Naive B cell (primary cell): ENCODE measurements around the gene CCDC18. TPM values are rescaled to one million over a fixed set of nuclear protein-coding genes. Genes with fewer than 3 reads are reported as not detected.
"Not testable (repeated sequence)": the region's sequence is repeated elsewhere in the genome, so short reads cannot be mapped to it uniquely, and the experiment has no call there.

ENCODE experiments used
- ATAC-seq, 2 donors: fragments of 150-1000 bp; cut with Tn5 transposase; 2 replicates each; pipeline ENCODE4 v1.10.0; 2021; ENCODE audit warnings: low read depth in 2 of 2, mild to moderate bottlenecking in 2 of 2, moderate library complexity in 2 of 2
- DNase-seq: peaks from one replicate; pipeline ENCODE4 v3.0.0; 2022
- H3K27ac Mint-ChIP-seq, 6 donors: one replicate each; pipeline ENCODE4 v1.8.0; 2020 to 2022; ENCODE audit warnings: mild to moderate bottlenecking in 6 of 6, mixed read lengths in 6 of 6, moderate library complexity in 5 of 6, inconsistent platforms in 2 of 6
- H3K27me3 Mint-ChIP-seq, 3 donors: one replicate each; pipeline ENCODE4 v1.8.0; 2021 to 2022; ENCODE audit warnings: mixed read lengths in 3 of 3, mild to moderate bottlenecking in 1 of 3
- H3K36me3 Mint-ChIP-seq, 2 donors: one replicate each; pipeline ENCODE4 v1.8.0; 2020 to 2022; ENCODE audit warnings: mixed read lengths in 2 of 2, inconsistent platforms in 1 of 2, mild to moderate bottlenecking in 1 of 2
- H3K4me1 Mint-ChIP-seq, 3 donors: one replicate each; pipeline ENCODE4 v1.8.0; 2020 to 2022; ENCODE audit warnings: mixed read lengths in 3 of 3, inconsistent platforms in 1 of 3, mild to moderate bottlenecking in 1 of 3, moderate library complexity in 1 of 3
- H3K4me3 Mint-ChIP-seq, 8 donors: one replicate each; pipeline ENCODE4 v1.8.0; 2020 to 2022; ENCODE audit warnings: mild to moderate bottlenecking in 8 of 8, mixed read lengths in 8 of 8, moderate library complexity in 8 of 8, inconsistent platforms in 2 of 8
- H3K9me3 Mint-ChIP-seq, 7 donors: one replicate each; pipeline ENCODE4 v1.8.0; 2020 to 2022; ENCODE audit warnings: mixed read lengths in 7 of 7, mild to moderate bottlenecking in 5 of 7, inconsistent platforms in 2 of 7, moderate library complexity in 1 of 7
- polyA plus RNA-seq, 6 donors: library from polyadenylated mRNA; unstranded; fragments of 300-500 nt; fragmentation: Illumina TruSeq; gene quantifications; one replicate each; pipeline ENCODE4 v1.2.3, GENCODE V29; 2021; ENCODE audit warnings: low read depth in 6 of 6

The CCDC18 gene
- polyA plus RNA-seq, 6 donors from 2014 or later, result 4.9 to 14.0 (median 6.3) TPM

GRCh38 chr1:93221913-93222312, 41.4 kb downstream of the CCDC18 start:
- ATAC-seq, result no peak
- Mint-ChIP-seq H3K4me1 (peaks cover 16 to 36% (median 27%) of the 10 kb centered on the region in 3 donors), H3K4me3 (no peak overlapping the region), H3K9me3 (peaks cover 0 to 3% (median 0%) of the 10 kb centered on the region in 7 donors), H3K27me3 (no peaks in the 10 kb centered on the region), H3K36me3 (peaks cover 0 to 4% of the 10 kb centered on the region in 2 donors), H3K27ac (peak overlapping the region in 1 of 6 donors; percentile 38)
- no peak for DNase-seq

- DNase-seq (no peak), ATAC-seq (no peak)
- Mint-ChIP-seq H3K4me3 (no peak overlapping the region), H3K27me3 (no peaks in the 10 kb centered on the region), H3K4me1 (peaks cover 16 to 36% (median 27%) of the 10 kb centered on the region in 3 donors), H3K9me3 (peaks cover 0 to 3% (median 0%) of the 10 kb centered on the region in 7 donors), H3K27ac (no peak overlapping the region), H3K36me3 (no peaks in the 10 kb centered on the region)
Observed at GRCh38 chr1:93223023-93223675, 42.6 kb downstream of the CCDC18 start.

GRCh38 chr1:93235261-93235660, 54.7 kb downstream of the CCDC18 start:
- peaks cover 0 to 8% (median 0%) of the 10 kb centered on the region in 3 donors for H3K4me1 Mint-ChIP-seq

DNA sequence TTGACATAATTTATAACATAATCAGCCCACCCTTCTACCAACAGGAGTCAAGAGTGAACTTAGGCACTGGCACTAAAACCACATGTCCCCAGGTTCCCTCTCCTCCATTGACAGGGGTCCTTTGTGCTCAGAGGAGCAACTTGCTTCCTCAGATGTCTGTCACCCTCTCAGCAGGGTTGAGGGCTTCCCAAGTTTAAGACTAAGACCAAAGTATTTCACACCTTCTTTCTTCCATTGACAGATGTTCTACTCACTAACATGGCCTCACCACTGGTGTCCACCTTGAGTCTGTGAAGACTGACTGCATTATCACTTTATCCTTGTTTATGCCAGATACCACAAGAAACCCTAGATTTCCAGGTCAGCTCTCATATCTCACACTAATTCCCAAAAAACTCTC, 56.5 kb downstream of the CCDC18 start:
- Mint-ChIP-seq H3K36me3 (peaks cover 37% of the 10 kb centered on the region in 2 donors), H3K4me1 (peaks cover 0 to 8% (median 0%) of the 10 kb centered on the region in 3 donors), H3K9me3 (peaks cover 0 to 7% (median 4%) of the 10 kb centered on the region in 7 donors), H3K27ac (peak overlapping the region in 1 of 6 donors; percentile 46), H3K27me3 (no peaks in the 10 kb centered on the region), H3K4me3 (no peak overlapping the region)
- no peak for DNase-seq
- no peak for ATAC-seq

More at GRCh38 chr1:93235261-93235660, 54.7 kb downstream of the CCDC18 start:
- Mint-ChIP-seq H3K27ac (peak overlapping the region in 3 of 6 donors; percentile 51 to 78 (median 58)), H3K36me3 (peaks cover 36 to 41% of the 10 kb centered on the region in 2 donors), H3K4me3 (no peak overlapping the region), H3K9me3 (peaks cover 0 to 8% (median 5%) of the 10 kb centered on the region in 7 donors), H3K27me3 (no peaks in the 10 kb centered on the region)
- DNase-seq (no peak), ATAC-seq (no peak)

DNA sequence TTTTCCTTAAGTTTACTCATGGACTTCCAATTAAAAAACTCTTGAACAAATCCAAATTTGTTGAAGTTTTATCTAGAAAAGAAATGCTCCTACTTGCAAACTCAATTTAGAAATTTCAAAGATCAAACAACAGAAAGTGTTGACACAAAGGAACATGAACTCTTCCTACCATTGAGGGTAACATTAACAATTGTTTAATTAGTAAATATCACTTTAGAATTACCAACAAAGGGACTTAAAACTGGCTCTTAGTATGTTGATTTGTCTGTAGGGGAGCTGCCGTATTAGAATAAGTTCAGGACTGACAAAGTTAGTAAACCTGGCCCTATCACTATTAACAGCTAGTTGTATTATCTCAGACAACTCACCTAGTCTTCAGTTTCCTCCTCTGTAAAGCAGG, 57.9 kb downstream of the CCDC18 start:
- Mint-ChIP-seq H3K36me3 (peaks cover 46 to 47% of the 10 kb centered on the region in 2 donors), H3K4me1 (peaks cover 0 to 8% (median 0%) of the 10 kb centered on the region in 3 donors), H3K9me3 (peaks cover 4 to 19% (median 15%) of the 10 kb centered on the region in 7 donors), H3K27me3 (no peaks in the 10 kb centered on the region), H3K27ac (no peak overlapping the region), H3K4me3 (no peak overlapping the region)
- ATAC-seq (no peak), DNase-seq (no peak)

GRCh38 chr1:93239863-93240262, 59.3 kb downstream of the CCDC18 start:
- Mint-ChIP-seq H3K4me3 (no peak overlapping the region), H3K9me3 (peaks cover 6 to 27% (median 23%) of the 10 kb centered on the region in 7 donors), H3K4me1 (peaks cover 0 to 8% (median 0%) of the 10 kb centered on the region in 3 donors), H3K36me3 (peaks cover 49% of the 10 kb centered on the region in 2 donors), H3K27ac (no peak overlapping the region), H3K27me3 (no peaks in the 10 kb centered on the region)
- DNase-seq (no peak), ATAC-seq (no peak)

DNA sequence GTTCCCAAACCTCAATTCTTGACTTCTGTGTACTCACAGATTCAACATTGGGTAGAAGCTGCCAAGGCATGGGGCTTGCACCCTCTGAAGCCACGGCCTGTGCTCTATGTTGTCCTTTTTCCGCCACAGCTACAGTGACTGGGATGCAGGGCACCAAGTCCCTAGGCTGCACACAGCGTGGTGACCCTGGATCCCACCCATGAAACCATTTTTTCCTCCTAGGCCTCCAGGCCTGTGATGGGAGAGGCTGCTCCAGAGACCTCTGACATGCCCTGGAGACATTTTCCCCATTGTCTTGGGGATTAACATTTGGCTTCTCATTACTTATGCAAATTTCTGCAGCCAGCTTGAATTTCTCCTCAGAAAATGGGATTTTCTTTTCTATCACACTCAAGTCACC, 62.7 kb downstream of the CCDC18 start:
- H3K4me3 Mint-ChIP-seq, DNase-seq, ATAC-seq, H3K27me3 Mint-ChIP-seq, H3K27ac Mint-ChIP-seq, H3K4me1 Mint-ChIP-seq: not testable (repeated sequence)
- Mint-ChIP-seq H3K9me3 (peaks cover 6 to 27% (median 23%) of the 10 kb centered on the region in 7 donors), H3K36me3 (peaks cover 31 to 36% of the 10 kb centered on the region in 2 donors)

GRCh38 chr1:93244298-93245069, 64.0 kb downstream of the CCDC18 start:
- H3K36me3 Mint-ChIP-seq, result peaks cover 44% of the 10 kb centered on the region in 2 donors
- H3K27ac Mint-ChIP-seq, result peak overlapping the region in 1 of 6 donors; percentile 10
- no peaks in the 10 kb centered on the region for H3K27me3 Mint-ChIP-seq
- peaks cover 6 to 27% (median 23%) of the 10 kb centered on the region in 7 donors for H3K9me3 Mint-ChIP-seq
- DNase-seq (no peak), ATAC-seq (no peak)
- no peak overlapping the region for H3K4me3 Mint-ChIP-seq
- H3K4me1 Mint-ChIP-seq, result peaks cover 0 to 7% (median 0%) of the 10 kb centered on the region in 3 donors

DNA sequence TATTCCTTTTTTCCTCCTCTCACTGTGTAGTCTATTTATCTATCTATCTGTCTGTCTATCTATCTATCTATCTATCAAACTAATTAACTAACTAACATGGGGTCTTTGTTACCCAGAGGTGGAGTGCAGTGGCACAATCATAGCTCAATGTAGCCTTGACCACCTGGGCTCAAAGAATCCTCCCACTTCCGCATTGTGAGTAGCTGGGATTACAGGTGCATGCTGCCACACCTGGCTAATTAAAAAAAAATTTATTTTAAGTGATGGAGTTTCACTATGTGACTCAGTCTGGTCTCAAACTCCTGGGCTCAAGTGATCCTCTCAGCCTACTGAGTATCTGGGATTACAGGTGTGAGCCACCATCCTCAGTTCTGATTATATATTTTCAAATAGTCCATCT, 71.4 kb downstream of the CCDC18 start:
- Mint-ChIP-seq H3K27ac (no peak overlapping the region), H3K4me1 (peaks cover 0 to 11% (median 0%) of the 10 kb centered on the region in 3 donors), H3K36me3 (peaks cover 40 to 44% of the 10 kb centered on the region in 2 donors), H3K9me3 (peaks cover 0 to 20% (median 14%) of the 10 kb centered on the region in 7 donors), H3K4me3 (no peak overlapping the region), H3K27me3 (no peaks in the 10 kb centered on the region)
- no peak for ATAC-seq
- no peak for DNase-seq

DNA sequence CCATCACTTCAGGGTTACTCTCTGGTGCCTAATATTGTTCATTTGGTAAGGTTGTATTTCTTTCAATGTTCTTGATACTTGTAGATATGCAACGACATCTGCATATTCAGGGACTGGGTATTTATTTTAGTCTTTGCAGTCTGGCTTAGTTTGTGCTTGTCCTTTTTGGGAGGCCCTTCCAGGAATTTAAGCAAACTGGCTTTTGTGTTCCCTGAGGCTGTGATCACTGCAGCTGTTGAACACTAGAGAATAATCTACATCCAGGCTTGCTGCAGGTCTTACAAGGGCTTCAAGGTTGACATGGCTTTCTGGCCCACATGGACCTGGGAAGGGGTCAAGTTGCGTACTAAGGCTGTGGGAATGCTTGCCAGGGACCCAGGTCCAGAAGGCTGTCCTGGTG, 72.1 kb downstream of the CCDC18 start:
- Mint-ChIP-seq H3K27ac (no peak overlapping the region), H3K9me3 (peaks cover 0 to 20% (median 14%) of the 10 kb centered on the region in 7 donors), H3K4me3 (no peak overlapping the region), H3K36me3 (peaks cover 40 to 44% of the 10 kb centered on the region in 2 donors), H3K27me3 (no peaks in the 10 kb centered on the region), H3K4me1 (peaks cover 0 to 11% (median 0%) of the 10 kb centered on the region in 3 donors)
- no peak for DNase-seq
- ATAC-seq, result no peak

DNA sequence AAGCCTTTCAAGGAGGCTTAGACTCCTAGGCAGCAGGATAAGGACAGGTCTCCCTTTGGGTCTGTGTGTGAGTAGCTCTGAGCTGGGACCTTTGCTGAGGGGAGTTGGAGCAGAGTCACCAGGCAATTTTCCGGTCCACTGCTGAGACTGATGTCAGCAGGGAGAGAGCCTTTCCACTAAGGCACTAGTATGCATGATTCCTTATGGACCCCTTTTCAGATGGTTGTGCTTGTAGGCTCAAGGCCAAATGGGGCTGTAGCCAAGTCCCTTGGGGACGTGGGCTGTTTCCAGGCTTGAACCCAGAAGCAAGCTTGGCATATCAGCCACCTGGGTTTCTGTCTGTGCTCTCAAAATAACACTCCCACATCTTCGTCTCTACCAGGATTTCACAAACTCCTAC, 73.0 kb downstream of the CCDC18 start:
- Mint-ChIP-seq H3K27ac (no peak overlapping the region), H3K27me3 (no peaks in the 10 kb centered on the region), H3K4me3 (no peak overlapping the region), H3K4me1 (peaks cover 0 to 11% (median 0%) of the 10 kb centered on the region in 3 donors), H3K36me3 (peaks cover 40 to 41% of the 10 kb centered on the region in 2 donors), H3K9me3 (peaks cover 0 to 20% (median 14%) of the 10 kb centered on the region in 7 donors)
- ATAC-seq (no peak), DNase-seq (no peak)

DNA sequence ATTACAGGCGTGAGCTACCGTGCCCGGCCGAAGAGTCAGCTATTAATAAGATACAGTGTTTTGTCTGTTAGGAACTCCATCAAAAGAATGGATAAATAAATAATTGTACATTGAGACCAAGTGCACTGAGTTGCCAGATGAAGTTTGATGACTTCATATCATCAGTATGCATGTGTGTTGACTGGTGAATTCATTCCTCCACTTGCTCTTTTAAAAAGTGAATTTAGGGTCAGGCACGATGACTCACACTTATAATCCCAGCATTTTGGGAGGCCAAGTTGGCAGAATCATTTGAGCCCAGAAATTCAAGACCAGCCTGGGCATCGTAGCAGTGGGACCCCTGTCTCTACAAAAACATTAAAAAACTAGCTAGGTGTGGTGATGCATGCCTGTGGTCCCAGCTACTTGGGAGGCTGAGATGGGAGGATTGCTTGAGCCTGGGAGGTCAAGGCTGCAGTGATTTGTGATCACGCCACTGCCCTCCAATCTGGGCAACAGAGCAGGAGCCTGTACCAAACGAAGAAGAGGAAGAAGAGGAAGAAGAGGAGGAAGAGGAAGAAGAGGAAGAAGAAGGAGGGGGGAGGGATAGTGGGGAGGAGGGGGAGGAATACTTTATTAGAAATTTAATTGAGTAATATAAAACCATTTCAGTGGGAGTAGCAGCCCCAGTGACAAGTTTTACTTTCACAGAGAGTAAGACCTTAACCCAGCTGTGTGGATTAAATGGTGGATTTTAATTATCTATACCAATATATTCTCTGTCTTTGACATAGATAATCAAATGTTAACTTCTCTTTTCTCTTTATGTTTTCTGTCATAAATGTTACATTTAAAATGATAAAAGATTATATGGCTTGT, 74.9 kb downstream of the CCDC18 start:
- ATAC-seq, result no peak
- peaks cover 26 to 30% of the 10 kb centered on the region in 2 donors for H3K36me3 Mint-ChIP-seq
- no peak overlapping the region for H3K27ac Mint-ChIP-seq
- peaks cover 0 to 19% (median 14%) of the 10 kb centered on the region in 7 donors for H3K9me3 Mint-ChIP-seq
- DNase-seq, result no peak
- H3K27me3 Mint-ChIP-seq, result no peaks in the 10 kb centered on the region
- peaks cover 0 to 7% (median 0%) of the 10 kb centered on the region in 3 donors for H3K4me1 Mint-ChIP-seq
- H3K4me3 Mint-ChIP-seq, result no peak overlapping the region

- DNase-seq (no peak), ATAC-seq (no peak)
- Mint-ChIP-seq H3K4me3 (no peak overlapping the region), H3K9me3 (peaks cover 0 to 24% (median 15%) of the 10 kb centered on the region in 7 donors), H3K27me3 (no peaks in the 10 kb centered on the region), H3K36me3 (peaks cover 19 to 27% of the 10 kb centered on the region in 2 donors), H3K27ac (no peak overlapping the region), H3K4me1 (peaks cover 0 to 7% (median 0%) of the 10 kb centered on the region in 3 donors)
Observed at GRCh38 chr1:93256433-93256832, 75.9 kb downstream of the CCDC18 start.
